Left forelimb (tissue), 1 donor: Measurements from ENCODE around the gene TMC5.
"Not testable (repeated sequence)": the region's sequence is repeated elsewhere in the genome, so short reads cannot be mapped to it uniquely, and the experiment has no call there.

Experiments used
- DNase-seq: peaks from one replicate; pipeline ENCODE4 v3.0.0-alpha.2; 2018; ENCODE audit warnings: low spot score

TMC5 gene

GRCh38 chr16:19406891-19407491, 10.7 kb upstream of the TMC5 start:
- no peak for DNase-seq

- no peak for DNase-seq
These were observed 7.1 kb upstream of the TMC5 start for GRCh38 chr16:19410435-19411171.

GRCh38 chr16:19411298-19411697, 6.4 kb upstream of the TMC5 start:
- DNase-seq: no peak

- not testable (repeated sequence) for DNase-seq
These were observed 5.6 kb upstream of the TMC5 start for GRCh38 chr16:19412055-19412454.

GRCh38 chr16:19415461-19415860, 2.2 kb upstream of the TMC5 start:
- no peak for DNase-seq

GRCh38 chr16:19415918-19416317, 1.8 kb upstream of the TMC5 start:
- DNase-seq: no peak

- DNase-seq: no peak
These were observed 517 bp downstream of the TMC5 start for GRCh38 chr16:19418200-19418599.

- no peak for DNase-seq
These were observed 2.0 kb downstream of the TMC5 start for GRCh38 chr16:19419698-19420075.

- DNase-seq: no peak
These were observed 6.8 kb downstream of the TMC5 start for GRCh38 chr16:19424478-19424877.

- no peak for DNase-seq
These were observed 12.7 kb downstream of the TMC5 start for GRCh38 chr16:19430345-19430744.

- DNase-seq: no peak
These were observed 14.1 kb downstream of the TMC5 start for GRCh38 chr16:19431636-19432340.

- no peak for DNase-seq
These were observed 14.7 kb downstream of the TMC5 start for GRCh38 chr16:19432429-19432828.

- DNase-seq: no peak
These were observed 16.9 kb downstream of the TMC5 start for GRCh38 chr16:19434584-19434983.

- no peak for DNase-seq
These were observed 18.9 kb downstream of the TMC5 start for GRCh38 chr16:19436540-19436939.

GRCh38 chr16:19437280-19437679, 19.6 kb downstream of the TMC5 start:
- no peak for DNase-seq

GRCh38 chr16:19438739-19439138, 21.1 kb downstream of the TMC5 start:
- no peak for DNase-seq

GRCh38 chr16:19439483-19439882, 21.8 kb downstream of the TMC5 start:
- no peak for DNase-seq

- DNase-seq: no peak
These were observed 26.0 kb downstream of the TMC5 start for GRCh38 chr16:19443659-19444058.

- no peak for DNase-seq
These were observed 28.7 kb downstream of the TMC5 start for GRCh38 chr16:19446300-19446846.

- DNase-seq: no peak
These were observed 29.2 kb downstream of the TMC5 start for GRCh38 chr16:19446886-19447285.

- DNase-seq: no peak
These were observed 32.5 kb downstream of the TMC5 start for GRCh38 chr16:19450186-19450585.

GRCh38 chr16:19458722-19459379, 41.2 kb downstream of the TMC5 start:
- DNase-seq: no peak
